Hepatocyte (in vitro differentiated cells): ENCODE results near the gene KCTD6.

Experiments used
- EZH2 ChIP-seq: fragments of 200-600 bp; sonication (generic); IDR thresholded peaks from 2 replicates; pipeline ENCODE4 v1.6.1; 2016; ENCODE audit warnings: antibody characterized with exemption, mild to moderate bottlenecking, borderline replicate concordance
- EZH2phosphoT487 ChIP-seq: fragments of 200-600 bp; sonication (generic); IDR thresholded peaks from one replicate; pipeline ENCODE4 v1.6.1; 2018; ENCODE audit warnings: antibody characterized with exemption, mild to moderate bottlenecking, low read depth, moderate library complexity; ENCODE audit not compliant: unreplicated experiment, severe bottlenecking
- TF ChIP-seq, protein P1 (sequence below): fragments of 200-600 bp; sonication (generic); IDR thresholded peaks from 2 replicates; pipeline ENCODE4 v1.5.1; 2016; ENCODE audit warnings: antibody characterized with exemption, mild to moderate bottlenecking; ENCODE audit not compliant: poor library complexity

DNA sequence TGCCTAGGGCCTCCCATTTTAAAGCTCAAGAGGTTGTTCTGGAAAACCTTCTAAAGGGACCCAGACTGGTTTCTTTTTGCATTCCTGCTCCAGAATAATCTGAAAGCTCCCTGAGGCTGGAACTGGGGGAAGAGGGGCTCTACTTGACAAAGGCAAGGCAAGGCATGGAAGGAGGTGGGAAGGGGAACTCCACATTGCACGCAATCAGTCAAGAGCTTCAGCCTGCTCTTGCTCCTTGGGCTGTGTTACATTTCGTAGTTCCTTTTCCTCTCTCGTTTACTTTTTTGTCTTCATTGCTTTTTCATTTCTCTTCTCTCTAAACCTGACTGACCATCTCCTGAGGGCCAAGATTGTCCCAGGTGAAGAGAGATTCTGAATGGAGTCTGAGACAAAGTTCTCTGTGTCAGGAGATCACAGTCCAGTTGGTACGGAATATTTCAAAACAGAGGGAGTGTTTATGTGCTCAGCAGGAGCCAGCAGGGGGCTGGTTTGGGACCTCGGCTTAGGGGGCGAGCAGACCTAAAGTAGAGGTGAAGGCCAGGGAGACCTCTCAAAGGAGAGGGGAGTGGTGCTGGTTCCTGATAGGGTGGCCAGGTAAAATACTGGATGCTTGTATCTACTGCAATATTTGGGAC, 6.0 kb upstream of the KCTD6 start:
- TF ChIP-seq, protein P1, sequence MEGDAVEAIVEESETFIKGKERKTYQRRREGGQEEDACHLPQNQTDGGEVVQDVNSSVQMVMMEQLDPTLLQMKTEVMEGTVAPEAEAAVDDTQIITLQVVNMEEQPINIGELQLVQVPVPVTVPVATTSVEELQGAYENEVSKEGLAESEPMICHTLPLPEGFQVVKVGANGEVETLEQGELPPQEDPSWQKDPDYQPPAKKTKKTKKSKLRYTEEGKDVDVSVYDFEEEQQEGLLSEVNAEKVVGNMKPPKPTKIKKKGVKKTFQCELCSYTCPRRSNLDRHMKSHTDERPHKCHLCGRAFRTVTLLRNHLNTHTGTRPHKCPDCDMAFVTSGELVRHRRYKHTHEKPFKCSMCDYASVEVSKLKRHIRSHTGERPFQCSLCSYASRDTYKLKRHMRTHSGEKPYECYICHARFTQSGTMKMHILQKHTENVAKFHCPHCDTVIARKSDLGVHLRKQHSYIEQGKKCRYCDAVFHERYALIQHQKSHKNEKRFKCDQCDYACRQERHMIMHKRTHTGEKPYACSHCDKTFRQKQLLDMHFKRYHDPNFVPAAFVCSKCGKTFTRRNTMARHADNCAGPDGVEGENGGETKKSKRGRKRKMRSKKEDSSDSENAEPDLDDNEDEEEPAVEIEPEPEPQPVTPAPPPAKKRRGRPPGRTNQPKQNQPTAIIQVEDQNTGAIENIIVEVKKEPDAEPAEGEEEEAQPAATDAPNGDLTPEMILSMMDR: no peak
- TF ChIP-seq EZH2: no peak
- no peak for TF ChIP-seq EZH2phosphoT487
